Stimulated activated CD8-positive, alpha-beta memory T cell treated with anti-CD3 and anti-CD28 coated beads, Interleukin-4, amount 100 ng/mL, for 1 hour (primary cell): ENCODE data around the gene A4GALT.
"Not testable (repeated sequence)": the region's sequence is repeated elsewhere in the genome, so short reads cannot be mapped to it uniquely, and the experiment has no call there.

Source experiments
- DNase-seq, 2 donors: peaks; one replicate each; pipeline ENCODE4 v3.0.0-alpha.2; 2020; ENCODE audit warnings: low read depth in 2 of 2, low spot score in 1 of 2

A4GALT gene

DNA sequence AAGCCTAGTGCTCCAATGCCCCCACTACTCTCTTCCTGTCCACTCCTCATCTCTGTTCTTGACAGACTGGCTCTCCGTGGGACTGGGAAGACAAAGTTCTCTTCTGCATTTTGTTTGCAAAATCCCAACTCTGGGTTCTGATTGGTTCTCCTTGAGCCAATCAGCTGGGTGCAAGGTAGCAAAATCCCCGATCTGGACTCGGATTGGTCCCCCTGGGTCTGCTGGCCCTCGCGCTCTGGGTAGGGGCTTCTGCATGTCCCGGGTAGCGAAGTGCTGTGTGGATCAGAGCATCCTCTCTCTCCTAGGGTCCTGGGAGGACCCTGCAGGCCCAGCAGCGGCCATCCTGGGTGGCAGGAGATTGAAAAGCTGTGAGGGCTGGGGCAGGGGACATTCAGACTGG, 22.3 kb upstream of the A4GALT start:
- no peak for DNase-seq

DNA sequence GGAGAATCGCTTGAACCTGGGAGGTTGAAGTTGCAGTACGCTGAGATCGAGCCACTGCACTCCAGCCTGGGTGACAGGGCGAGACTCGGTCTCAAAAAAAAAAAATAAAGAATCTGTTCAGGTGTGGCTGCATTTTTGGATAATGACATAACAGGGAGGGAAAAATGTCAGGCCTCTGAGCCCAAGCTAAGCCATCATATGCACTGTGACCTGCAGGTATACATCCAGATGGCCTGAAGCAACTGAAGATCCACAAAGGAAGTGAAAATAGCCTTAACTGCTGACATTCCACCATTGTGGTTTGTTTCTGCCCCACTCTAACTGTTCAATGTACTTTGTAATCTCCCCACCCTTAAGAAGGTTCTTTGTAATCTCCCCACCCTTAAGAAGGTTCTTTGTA, 19.6 kb upstream of the A4GALT start:
- not testable (repeated sequence) for DNase-seq

DNA sequence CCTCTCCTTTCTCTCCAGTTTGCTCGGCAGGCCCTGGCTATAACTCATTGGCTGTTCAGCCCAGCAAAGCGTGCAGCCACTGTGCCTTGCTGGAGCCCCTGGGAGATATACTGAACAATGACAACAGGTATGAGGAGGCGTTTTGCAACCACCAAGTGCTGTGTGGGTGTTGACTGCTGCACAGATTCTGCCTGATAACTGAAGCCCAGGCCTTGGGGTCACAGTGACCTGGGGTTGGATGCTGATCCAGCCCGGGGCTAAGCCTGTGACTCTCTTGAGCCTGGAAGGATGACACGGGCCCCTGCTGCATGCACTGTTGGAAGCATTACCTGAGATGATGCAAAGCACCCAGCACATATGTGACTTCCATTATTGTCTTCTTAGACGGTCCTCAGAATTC, 13.7 kb upstream of the A4GALT start:
- DNase-seq: no peak

DNA sequence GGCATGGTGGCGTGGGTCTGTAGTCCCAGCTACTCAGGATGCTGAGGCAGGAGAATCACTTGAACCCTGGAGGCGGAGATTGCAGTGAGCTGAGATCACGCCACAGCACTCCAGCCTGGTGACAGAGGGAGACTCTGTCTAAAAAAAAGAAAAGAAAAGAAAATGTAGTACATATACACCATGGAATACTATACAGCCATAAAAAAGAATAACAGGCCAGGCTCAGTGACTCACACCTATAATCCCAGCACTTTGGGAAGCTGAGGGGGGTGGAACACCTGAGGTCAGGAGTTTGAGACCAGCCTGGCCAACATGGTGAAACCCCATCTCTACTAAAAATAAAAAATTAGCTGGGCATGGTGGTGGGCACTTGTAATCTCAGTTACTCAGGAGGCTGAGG, 12.7 kb upstream of the A4GALT start:
- DNase-seq: not testable (repeated sequence)

GRCh38 chr22:42732081-42732480, 11.4 kb upstream of the A4GALT start:
- no peak for DNase-seq

- DNase-seq: no peak
These were observed 6.1 kb upstream of the A4GALT start for GRCh38 chr22:42726811-42727210.

- no peak for DNase-seq
These were observed 5.1 kb upstream of the A4GALT start for GRCh38 chr22:42725606-42726355.

DNA sequence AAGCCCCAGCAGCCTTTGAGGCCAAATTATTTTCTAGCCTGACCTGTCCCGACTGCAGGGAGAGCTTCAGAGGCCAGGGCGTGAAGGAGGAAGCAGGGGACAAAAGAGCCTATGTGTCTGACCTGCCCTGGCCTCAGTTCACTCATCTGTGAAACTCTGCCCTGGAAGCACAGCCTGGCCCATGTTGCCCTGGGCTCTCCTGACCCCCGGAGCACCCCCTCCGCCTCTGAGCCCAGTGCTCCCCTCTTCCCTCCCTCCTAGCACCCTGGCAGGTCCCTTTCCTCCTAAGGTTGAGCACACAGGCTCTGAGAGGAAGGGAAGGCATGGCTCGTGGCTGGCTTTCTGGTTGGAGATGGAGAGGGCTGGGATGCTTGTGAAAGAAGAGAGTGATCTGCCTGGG, 3.4 kb upstream of the A4GALT start:
- DNase-seq: no peak

DNA sequence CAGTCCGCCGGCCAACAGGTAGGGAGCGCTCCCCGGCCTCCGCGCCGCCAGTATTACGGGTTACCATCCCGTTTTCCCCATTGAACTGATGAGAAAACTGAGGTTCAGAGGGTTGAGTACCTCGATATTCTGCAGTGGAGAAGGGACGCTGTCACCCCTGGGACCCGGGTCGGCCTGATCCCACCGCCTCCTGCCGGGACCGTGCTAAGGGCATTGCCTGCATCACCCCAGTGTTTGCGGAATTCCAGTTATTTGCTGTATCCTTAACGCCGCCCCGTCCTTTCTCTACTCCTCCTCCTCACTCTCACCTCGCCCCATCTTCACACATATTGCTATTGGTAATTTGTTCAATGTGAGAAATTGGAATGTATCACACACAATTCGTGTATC, 370 bp upstream of the A4GALT start:
- no peak for DNase-seq

DNA sequence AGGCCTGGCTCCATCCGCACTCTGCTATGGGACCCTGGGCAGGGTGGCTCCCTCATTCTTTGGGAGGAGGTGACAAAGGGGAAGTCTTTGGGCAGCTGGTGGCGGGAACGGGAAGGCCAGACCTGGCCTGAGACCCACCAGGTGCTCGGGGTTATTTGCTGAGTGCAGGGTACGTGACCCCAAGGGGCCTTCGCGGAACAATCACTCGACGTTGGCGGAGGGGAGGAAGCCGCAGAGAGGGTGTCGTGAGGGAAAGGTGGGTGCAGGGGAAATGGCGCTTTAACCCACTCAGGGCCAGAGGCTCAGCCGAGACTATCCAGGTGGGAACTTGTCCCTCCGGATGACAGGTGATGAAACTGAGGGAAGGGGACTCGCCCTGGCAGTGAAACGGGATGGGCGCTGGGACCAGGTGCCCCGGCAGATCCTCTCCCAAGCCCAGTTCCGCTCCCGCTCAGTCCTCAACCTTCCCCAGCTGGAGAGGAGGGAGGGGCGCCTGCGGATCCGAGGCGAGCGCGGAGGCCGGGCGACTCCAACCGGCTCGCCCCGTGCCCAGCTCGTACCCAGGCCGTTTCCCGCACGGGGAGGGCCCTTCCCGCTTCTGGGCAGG, 911 bp downstream of the A4GALT start:
- DNase-seq: no peak

- no peak for DNase-seq
These were observed 1.5 kb downstream of the A4GALT start for GRCh38 chr22:42719133-42719532.

- DNase-seq: no peak
These were observed 3.3 kb downstream of the A4GALT start for GRCh38 chr22:42717197-42717928.

DNA sequence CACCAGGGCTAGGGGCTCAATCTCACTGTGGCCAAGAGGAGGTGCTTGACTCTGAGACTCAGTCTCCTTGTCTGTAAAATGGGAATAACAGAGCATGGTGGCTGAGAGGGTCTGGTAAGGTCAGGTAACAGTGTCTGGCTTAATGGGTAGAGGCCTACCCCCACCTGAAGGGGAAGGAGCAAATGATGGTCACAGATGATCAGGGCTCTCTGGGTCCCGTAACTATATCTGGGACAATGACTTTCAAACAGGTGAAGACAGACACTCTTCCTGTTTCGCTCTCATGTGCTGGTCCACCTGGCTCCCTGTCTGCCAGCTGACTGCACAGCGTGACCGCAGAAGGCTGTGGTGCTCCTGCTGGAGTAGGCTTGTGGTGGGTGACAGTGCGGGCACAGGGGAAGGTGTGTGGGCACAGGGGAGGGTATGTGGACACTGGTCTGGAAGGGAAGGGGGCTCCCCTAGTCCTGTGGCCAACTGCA, 4.0 kb downstream of the A4GALT start:
- DNase-seq: no peak

GRCh38 chr22:42716221-42716620, 4.4 kb downstream of the A4GALT start:
- DNase-seq: no peak

DNA sequence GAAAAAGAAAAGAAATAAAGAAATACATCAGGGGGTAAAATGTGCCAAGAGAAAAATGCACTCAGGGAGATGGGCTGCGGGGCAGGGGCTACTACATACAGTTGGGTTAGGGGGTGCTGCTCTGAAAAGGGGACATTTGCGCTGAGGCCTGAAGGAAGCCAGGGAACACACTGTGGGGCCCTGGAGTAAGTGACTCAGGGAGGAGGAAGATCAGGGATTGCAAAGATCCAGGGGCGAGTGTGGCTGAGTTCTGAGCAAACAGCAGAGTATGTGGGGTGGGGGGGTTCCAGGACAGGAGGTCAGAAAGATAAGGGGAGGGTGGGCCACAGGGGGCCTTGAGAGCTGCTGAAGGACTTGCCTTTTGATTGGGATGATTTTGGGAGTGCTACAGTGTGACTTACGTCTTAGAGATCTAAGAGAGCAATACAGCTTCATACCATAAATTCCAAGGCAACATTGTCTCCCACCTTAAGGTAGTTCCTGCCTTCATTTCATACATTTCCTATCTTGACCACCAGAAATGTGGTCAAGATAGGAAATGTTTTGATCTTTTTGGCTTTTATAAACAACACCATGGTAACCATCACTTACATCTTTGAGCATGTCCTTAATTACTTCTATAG, 5.8 kb downstream of the A4GALT start:
- DNase-seq: no peak

DNA sequence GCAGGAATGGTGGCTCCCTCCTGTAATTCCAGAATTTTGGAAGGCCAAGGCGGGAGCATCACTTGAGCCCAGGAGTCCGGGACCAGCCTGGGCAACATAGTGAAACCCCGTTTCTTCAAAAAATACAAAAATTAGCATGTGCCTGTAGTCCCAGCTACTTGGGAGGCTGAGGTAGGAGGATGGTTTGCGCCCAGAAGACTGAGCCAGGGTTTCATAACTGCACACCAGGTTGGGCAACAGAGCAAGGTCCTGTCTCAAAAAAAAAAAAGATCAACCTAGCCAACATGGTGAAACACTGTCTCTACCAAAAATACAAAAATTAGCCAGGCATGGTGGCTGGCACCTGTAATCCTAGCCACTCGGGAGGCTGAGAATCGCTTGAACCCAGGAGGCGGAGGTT, 6.4 kb downstream of the A4GALT start:
- no peak for DNase-seq

- DNase-seq: no peak
These were observed 8.5 kb downstream of the A4GALT start for GRCh38 chr22:42711895-42712837.

DNA sequence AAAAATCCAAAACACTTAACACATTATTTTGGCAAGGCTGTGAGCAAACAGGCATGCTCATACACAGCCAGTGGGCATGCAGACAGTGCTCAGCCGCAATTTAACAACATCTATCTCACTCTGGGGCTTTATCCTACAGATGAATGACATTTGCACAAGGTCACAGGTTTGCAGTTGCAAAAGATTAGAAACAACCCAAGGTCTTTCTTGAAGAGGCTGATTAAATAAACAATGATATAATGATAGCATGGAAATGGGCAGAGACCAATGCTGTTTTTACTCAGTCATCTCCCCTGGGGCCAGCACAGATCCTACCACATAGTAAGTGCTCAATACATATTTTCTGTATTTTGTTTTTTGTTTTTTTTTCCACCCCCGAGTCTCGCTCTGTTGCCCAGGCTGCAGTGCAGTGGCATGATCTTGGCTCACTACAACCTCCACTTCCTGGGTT, 9.4 kb downstream of the A4GALT start:
- no peak for DNase-seq

DNA sequence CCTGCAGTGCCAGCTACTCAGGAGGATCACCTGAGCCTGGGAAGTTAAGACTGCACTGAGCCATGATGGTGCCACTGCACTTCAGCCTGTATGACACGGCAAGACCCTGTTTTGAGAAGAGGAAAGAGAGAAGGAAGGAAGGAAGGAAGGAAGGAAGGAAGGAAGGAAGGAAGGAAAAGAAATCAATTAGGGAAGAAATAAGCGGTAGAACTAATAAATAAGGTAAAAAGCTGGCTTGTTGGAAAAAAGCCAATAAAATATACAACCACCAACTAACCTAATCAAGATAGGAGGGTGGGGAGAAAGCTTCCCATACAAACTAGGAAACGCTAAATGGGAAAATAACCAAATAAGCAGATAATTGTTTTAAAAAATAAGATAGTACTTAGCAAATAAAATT, 12.3 kb downstream of the A4GALT start:
- no peak for DNase-seq

DNA sequence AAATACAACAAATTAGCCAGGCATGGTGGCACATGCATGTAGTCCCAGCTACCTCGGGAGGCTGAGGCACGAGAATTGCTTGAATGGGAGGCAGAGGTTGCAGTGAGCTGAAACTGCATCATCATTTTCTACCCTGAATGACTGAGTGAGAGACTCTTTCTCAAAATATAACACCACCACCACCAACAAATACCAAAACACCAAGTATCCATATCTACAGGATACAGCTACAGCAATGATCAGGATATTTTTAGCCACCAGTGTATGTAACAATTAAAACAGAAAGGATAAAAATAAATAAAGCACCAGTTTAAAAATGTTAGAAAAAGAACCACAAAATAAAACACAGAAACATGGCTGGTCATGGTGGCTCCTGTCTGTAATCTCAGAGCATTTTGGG, 13.2 kb downstream of the A4GALT start:
- DNase-seq: no peak

- DNase-seq: no peak
These were observed 15.8 kb downstream of the A4GALT start for GRCh38 chr22:42704896-42705295.
